MM.1S (cell line): ENCODE measurements around the gene KRTAP27-1.

Source experiments
- EZH2 ChIP-seq: fragments of 300-600 bp; sonication (generic); optimal IDR thresholded peaks from 2 replicates; pipeline ENCODE3; 2017; ENCODE audit warnings: low read depth, mild to moderate bottlenecking, antibody characterized with exemption, low read length, mixed read lengths
- TF ChIP-seq, protein P1 (sequence below): fragments of 300-600 bp; sonication (generic); IDR thresholded peaks from 2 replicates; pipeline ENCODE4 v1.5.1; 2016; ENCODE audit warnings: antibody characterized with exemption, low read length, mixed read lengths

DNA sequence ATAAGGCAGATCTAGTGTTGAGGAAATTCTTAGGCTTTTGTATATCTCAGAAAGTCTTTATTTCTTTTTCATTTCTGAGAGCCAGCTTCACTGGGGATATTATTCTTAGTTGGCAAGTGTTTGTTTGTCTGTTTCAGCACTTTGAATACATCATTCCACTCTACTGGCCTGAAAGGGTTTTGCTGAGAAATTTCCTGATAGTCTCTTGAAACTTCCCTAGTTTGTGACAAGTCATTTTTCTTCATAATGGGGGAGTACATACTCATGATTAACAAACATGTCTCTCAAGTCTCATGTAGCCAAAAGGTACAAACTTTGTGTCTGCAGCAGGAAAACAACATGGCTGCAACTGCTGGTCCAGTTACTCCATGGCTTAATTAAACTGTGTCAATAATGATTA is 11.1 kb downstream of the KRTAP27-1 start:
- TF ChIP-seq, protein P1, sequence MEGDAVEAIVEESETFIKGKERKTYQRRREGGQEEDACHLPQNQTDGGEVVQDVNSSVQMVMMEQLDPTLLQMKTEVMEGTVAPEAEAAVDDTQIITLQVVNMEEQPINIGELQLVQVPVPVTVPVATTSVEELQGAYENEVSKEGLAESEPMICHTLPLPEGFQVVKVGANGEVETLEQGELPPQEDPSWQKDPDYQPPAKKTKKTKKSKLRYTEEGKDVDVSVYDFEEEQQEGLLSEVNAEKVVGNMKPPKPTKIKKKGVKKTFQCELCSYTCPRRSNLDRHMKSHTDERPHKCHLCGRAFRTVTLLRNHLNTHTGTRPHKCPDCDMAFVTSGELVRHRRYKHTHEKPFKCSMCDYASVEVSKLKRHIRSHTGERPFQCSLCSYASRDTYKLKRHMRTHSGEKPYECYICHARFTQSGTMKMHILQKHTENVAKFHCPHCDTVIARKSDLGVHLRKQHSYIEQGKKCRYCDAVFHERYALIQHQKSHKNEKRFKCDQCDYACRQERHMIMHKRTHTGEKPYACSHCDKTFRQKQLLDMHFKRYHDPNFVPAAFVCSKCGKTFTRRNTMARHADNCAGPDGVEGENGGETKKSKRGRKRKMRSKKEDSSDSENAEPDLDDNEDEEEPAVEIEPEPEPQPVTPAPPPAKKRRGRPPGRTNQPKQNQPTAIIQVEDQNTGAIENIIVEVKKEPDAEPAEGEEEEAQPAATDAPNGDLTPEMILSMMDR = no peak
- no peak for TF ChIP-seq EZH2
